AG04450 (cell line): ENCODE measurements around the gene S100A16. TPM values are rescaled to one million over a fixed set of nuclear protein-coding genes. Genes with fewer than 3 reads are reported as not detected.

Experiments used
- CTCF ChIA-PET: fragments of 300-600, 350-600 bp; formaldehyde crosslinking; extraction: SDS; loops from one replicate; lab custom pipeline; 2022; ENCODE audit warnings: antibody characterized with exemption, inconsistent platforms; lab: Charles Lee
- POLR2A ChIA-PET: fragments of 350-600 bp; formaldehyde crosslinking; extraction: SDS; loops from one replicate; lab custom pipeline; 2021; ENCODE audit warnings: antibody characterized with exemption, inconsistent platforms; lab: Yijun Ruan, JAX
- DNase-seq: peaks from one replicate; pipeline ENCODE4 v3.0.0-alpha.2; 2011; ENCODE audit warnings: low read depth, low spot score
- H3K27ac ChIP-seq: one replicate; pipeline ENCODE4 v1.5.1; 2012; ENCODE audit warnings: low read depth, low read length, control low read depth
- H3K27me3 ChIP-seq: one replicate; pipeline ENCODE4 v1.6.0; 2012; ENCODE audit warnings: low read length; ENCODE audit not compliant: control insufficient read depth, insufficient read depth
- H3K4me3 ChIP-seq: 2 replicates; pipeline ENCODE4 v1.5.1; 2011; ENCODE audit warnings: mild to moderate bottlenecking, low read depth, low read length, control low read depth
- H3K9me3 ChIP-seq: 2 replicates; pipeline ENCODE4 v1.5.1; 2012; ENCODE audit warnings: low read length; ENCODE audit not compliant: control insufficient read depth, insufficient read depth
- CTCF ChIP-seq: IDR thresholded peaks from 2 replicates; pipeline ENCODE4 v1.5.1; 2011; ENCODE audit warnings: low read depth, low read length, control low read depth, inconsistent platforms
- polyA plus RNA-seq: library from polyadenylated mRNA; depleted of rRNA; stranded (reverse); fragments of >200 nt; gene quantifications from 2 replicates; pipeline ENCODE4 v1.2.3, GENCODE V29; 2011

Gene S100A16
- polyA plus RNA-seq, 1 experiment = 224 TPM

GRCh38 chr1:153629971-153630370 lies 17.0 kb upstream of the S100A16 start:
- Histone ChIP-seq H3K27me3 (no peaks in the 10 kb centered on the region), H3K9me3 (no peaks in the 10 kb centered on the region; the same call in 1 of the 2 replicates), H3K4me3 (no peak overlapping the region), H3K27ac (no peak overlapping the region)
- POLR2A ChIA-PET = interaction anchor here (0.6 kb wide), 1 partner anchor 15 kb away, joined by 3 read pairs; no protein-coding TSS in a partner anchor
- CTCF ChIA-PET = interaction anchor here (1.1 to 3.5 kb wide), 3 partner anchors 16 to 97 kb away, joined by 3 to 80 read pairs (median 10); partner anchors contain the start of genes S100A14 and S100A16
- no peak for TF ChIP-seq CTCF
- no peak for DNase-seq

DNA sequence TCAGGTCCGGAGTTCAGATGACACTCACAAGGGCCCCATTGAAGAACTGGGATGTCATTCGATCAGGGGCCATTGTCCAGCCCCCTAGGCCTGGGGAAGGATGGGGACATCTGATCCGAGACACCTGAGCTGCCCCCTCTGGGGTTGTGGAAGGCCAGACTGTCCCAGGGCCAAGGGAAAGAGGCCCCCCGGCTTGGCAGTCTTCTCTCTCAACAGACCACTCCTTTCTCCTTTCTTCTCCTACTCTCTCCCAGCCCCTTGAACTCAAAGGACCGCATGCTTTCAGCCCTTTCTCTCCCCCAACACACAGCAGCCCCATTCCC lies 16.4 kb upstream of the S100A16 start:
- no peaks in the 10 kb centered on the region for H3K27me3 ChIP-seq
- no peak for DNase-seq
- H3K4me3 ChIP-seq = no peak overlapping the region
- H3K27ac ChIP-seq = no peak overlapping the region
- no peaks in the 10 kb centered on the region; the same call in 1 of the 2 replicates for H3K9me3 ChIP-seq
- CTCF ChIA-PET = interaction anchor here (0.9 to 3.5 kb wide), 3 partner anchors 16 to 277 kb away, joined by 4 to 80 read pairs (median 10); partner anchors contain the start of genes S100A14 and S100A16
- TF ChIP-seq CTCF = no peak
- POLR2A ChIA-PET = no interaction called here

DNA sequence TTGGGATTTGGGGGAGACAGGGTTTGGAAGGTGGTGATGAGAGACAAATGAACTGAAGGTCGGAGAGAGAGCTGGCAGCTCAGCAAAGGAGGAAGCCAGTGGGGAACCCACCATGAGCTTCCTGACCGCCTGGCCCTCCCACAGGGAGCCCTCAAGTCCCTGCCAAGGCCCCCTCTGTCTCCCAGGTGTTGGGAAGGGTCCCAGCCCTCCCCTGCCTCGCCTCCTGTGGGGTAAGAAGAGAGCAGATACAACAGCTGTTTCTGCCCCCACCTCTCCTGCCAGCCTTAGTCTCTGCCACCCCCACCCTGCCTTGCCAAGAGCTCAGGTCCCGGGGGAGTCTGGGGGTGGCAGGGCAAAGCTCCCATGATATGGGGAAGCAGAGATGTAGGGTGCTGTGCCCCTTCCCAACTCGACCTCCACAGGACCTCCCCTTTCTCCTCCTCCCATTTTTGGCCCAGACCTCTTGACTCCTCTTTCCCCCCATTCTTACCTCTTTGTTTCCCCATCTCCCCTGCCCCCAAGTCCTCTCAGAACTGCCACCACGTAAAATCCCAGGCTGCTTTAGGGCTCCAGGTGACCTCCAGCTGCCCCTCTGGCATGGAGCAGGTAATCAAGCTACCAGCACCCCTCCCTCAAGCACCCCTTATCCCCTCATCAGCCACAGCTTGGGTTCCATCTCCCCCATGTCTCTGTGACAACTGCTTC lies 15.9 kb upstream of the S100A16 start:
- POLR2A ChIA-PET = interaction anchor here (1.7 to 3.4 kb wide), 4 partner anchors 11 to 61 kb away, joined by 5 to 46 read pairs (median 26); partner anchors contain the start of genes S100A14 and S100A16
- Histone ChIP-seq H3K27me3 (no peaks in the 10 kb centered on the region), H3K27ac (no peak overlapping the region), H3K9me3 (no peaks in the 10 kb centered on the region; the same call in 1 of the 2 replicates), H3K4me3 (no peak overlapping the region)
- CTCF ChIA-PET = interaction anchor here (0.9 to 3.5 kb wide), 9 partner anchors 10 to 277 kb away, joined by 4 to 80 read pairs (median 8); partner anchors contain the start of genes S100A14, S100A16 and SNAPIN
- DNase-seq = no peak
- TF ChIP-seq CTCF = no peak

DNA sequence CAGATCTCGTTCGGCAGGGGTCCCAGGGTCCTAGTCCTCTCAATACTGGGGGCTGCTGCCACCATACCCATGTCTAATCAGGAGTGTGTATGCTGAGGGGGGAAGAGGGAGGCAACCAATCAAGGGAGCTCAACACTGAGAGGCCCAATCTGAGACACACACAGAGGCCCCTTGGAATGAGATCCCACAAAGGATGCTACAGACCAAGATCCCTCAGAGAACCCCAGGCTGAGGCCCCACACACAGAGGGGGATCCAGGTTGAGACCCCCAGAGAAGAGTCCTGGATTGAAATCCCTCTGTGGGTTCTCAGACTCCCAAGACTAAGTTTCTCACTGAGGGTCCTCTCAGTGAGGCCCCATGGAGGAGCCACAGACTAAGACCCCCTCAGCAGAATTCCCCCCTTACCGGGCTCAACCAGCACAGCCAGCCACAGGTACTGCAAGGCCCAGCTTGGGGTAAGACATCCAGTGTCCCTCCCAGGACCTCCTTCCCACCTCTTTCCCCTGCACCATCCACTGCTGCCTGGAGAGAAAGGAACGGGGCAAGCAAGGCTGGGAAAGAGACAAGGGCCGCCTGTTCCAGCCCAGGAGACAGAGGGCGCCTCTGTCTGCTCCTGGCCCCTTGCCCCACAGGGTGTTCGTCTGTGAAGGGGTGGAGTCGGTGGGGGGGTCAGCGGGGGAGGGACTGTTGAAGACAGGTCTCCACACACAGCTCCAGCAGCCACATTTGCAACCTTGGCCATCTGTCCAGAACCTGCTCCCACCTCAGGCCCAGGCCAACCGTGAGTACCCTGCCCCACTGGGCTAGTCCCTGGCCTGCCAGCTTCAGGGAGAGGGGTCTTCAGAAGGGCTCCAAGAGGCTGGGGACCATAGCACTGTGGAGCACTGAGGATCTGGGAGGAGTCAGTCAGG lies 15.0 kb upstream of the S100A16 start, which contains the start of gene S100A1:
S100A1 (plus strand) TSS at position 720 of the 912 bp plus-strand sequence. CDS start 2,088 bp downstream, outside the sequence.
- H3K4me3 ChIP-seq = peak within 1 kb of the TSS; percentile 80
- H3K9me3 ChIP-seq = no peaks in the 10 kb centered on the region
- POLR2A ChIA-PET = interaction anchor here (0.5 to 3.4 kb wide), 29 partner anchors 7 to 366 kb away, joined by 3 to 46 read pairs (median 4); partner anchors contain the start of genes RPS27, S100A14, S100A16 and S100A6
- TF ChIP-seq CTCF = no peak
- peak within 1 kb of the TSS; percentile 92 for H3K27ac ChIP-seq
- DNase-seq = no peak
- H3K27me3 ChIP-seq = no peaks in the 10 kb centered on the region
- CTCF ChIA-PET = interaction anchor here (0.6 to 3.7 kb wide), 31 partner anchors 9 to 276 kb away, joined by 3 to 80 read pairs (median 6); partner anchors contain the start of genes S100A14, S100A16, S100A6 and SNAPIN
